HG02610 (cell line): Measurements from ENCODE around the gene BOLA3.
"Not testable (repeated sequence)": the region's sequence is repeated elsewhere in the genome, so short reads cannot be mapped to it uniquely, and the experiment has no call there.

Experiments
- ATAC-seq: cut with Tn5 transposase; IDR thresholded peaks from one replicate; pipeline ENCODE4 v1.9.1; 2021; ENCODE audit warnings: mild to moderate bottlenecking, moderate library complexity; ENCODE audit not compliant: unreplicated experiment

BOLA3 gene

DNA sequence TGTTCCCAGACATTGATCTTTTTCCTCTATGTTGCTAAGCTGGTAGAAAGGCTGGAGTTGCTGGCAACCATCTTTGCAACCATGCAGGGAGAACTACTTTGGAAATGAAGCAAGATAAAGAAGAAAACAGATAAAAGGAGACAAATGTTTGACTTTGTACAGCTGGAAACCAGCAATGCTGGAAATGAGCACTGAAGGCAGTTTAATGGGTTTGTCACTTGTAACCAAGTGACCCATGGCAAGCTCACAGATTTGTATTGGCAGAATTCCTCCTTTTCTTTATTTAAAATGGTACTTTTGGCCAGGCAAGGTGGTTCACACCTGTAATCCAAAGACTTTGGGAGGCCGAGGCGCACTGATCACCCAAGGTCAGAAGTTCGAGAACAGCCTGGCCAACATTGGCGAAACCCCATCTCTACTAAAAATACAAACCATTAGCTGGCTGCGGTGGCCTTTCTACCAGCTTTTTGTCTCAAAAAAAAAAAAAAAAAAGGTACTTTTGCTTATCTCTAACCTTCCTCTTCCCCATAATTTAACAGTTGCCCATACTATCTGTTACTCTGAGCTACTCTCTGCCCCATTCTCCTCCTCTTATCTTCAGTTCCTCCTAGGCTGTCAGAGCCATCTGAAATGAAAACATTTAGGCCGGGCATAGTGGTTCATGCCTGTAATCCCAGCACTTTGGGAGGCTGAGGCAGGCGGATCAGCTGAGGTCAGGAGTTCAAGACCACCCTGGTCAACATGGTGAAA lies 2.0 kb upstream of the BOLA3 start:
- ATAC-seq = no peak

DNA sequence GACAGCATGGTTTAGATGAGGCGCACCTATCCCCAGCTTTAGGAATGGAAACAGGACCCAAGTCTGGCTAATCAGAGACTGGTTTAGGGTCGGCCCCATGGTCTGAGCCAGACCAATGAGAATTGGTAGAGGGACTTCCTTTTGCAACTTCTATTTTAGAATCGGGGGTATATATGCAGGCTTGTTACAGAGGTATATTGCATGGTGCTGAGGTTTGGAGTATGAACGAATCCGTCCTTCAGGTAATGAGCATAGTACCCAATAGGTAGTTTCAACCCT lies 1.5 kb upstream of the BOLA3 start:
- no peak for ATAC-seq

DNA sequence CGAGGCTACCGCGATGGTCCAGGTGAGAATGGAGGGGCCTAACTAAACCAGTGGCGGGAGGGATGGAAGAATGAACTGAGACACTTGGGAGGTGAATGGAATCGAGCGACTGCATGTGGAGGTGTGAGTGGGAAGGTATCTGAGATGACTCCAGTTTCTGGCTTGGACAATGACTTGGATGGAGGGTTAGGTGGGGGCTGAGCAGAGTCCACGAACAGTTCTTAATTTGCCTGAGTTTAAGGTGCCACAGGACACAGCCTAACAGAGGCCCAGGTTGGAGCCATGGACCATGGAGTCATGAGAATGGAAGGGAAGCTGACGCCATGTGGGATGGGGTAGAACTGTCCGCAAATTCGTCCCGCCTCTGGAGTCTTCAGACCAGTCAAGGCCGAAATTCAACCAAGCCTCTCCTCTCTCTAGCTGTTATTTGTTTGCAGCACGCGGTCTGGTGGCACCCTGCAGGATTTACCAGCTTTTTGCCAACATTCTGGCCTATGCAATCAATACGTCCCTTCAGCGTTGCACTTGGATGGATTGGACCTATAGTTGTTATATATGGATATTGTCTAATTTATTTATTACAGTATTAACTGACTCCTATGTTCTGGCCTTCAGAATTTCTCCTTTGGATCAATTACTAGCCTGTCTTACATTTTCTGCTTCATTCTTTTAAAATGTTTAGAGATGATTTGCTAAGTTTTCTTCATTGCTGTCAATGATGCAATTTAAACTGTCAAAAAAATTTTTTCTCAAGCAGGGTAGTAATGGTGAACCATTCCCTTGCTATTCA lies 940 bp upstream of the BOLA3 start:
- ATAC-seq = no peak

DNA sequence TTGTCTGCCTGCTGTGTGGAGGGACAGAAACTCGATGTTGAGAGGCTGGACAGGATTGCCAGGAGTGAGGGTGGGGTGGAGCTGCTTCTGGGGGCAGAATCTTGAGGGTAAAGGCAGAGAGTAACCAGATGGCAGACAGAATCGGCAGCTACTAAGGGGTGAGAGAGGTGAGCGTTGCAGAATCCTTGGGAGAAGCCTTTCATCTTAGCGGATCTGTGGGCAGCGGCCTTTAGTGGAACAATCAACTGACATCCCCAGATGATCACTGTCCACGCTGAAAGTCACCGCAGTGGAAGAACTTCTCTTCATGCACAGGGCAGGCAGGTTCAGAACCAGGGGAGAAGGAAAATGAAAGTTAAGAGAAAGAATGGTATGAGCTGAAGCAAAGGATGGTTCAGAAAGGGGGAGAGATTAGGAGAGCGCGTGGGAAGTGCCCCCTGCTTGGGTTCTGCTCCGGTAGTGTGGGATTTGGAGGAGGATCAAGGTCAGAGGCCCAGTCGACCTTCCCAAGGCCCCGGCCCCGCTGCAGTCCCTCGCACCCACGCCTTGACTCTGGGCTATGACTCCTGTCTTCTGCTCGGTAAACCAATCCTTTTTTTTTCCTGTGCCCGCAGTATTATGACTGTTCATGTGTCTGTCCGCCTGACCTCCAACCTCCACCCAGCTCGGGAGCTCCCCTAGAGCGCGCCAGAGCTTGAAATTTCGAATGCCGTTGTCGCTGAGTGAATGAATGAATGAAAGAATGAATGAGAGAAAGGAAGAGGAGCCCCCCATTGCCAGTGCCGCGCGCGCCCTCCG lies 584 bp downstream of the BOLA3 start:
- ATAC-seq = no peak

DNA sequence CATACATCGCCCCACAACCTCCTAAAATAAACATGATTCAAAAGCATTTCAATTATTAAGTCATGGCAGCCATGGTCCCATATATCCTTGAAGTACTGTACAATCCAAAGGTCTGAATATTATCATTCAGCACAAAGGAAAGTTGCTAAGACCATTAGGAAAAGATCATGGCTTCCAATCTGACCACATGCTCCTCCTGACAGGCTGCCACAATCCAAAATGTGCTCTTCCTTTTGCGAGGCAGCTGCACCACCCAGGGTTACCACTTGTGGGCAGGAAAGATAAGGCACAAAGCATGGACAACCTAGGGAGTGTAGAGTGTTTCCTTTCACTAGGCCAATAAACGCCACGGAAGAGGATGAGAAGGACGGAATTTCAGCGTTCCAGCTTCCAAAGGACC lies 5.4 kb downstream of the BOLA3 start:
- ATAC-seq = no peak

DNA sequence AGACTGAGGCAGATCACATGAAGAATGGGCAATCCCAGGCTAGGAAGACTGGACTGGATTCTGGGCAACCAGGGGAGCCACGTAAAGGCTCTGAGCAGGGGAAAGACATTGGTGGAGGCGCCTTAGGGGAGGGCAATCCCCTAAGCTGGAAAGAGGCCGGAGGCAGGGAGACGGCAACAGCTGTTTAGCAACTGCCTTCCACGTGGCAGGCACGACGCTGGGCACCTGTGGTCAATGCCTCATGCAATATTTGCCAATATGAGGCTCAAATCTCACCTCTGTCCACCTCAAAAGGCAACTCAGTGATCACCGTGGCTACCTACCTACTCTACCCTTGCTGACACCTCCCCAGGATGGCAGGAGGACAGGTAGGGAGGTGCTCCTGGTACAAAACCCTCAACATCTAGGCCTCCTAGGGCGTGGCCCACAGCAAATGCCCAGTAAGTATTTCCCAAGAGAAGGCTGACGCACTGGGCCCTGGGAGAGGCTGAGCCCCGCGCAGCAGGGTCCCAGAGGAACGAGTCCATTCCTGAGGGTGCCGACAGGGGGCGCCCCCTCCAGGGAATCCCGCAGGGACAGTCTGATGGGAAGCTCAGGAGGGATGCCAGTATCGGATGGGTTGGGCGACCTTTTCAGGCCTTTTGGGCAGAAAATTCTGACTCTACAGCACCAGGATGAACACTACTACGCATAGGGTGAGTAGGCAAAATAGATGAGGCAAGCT lies 8.9 kb downstream of the BOLA3 start:
- ATAC-seq = no peak

DNA sequence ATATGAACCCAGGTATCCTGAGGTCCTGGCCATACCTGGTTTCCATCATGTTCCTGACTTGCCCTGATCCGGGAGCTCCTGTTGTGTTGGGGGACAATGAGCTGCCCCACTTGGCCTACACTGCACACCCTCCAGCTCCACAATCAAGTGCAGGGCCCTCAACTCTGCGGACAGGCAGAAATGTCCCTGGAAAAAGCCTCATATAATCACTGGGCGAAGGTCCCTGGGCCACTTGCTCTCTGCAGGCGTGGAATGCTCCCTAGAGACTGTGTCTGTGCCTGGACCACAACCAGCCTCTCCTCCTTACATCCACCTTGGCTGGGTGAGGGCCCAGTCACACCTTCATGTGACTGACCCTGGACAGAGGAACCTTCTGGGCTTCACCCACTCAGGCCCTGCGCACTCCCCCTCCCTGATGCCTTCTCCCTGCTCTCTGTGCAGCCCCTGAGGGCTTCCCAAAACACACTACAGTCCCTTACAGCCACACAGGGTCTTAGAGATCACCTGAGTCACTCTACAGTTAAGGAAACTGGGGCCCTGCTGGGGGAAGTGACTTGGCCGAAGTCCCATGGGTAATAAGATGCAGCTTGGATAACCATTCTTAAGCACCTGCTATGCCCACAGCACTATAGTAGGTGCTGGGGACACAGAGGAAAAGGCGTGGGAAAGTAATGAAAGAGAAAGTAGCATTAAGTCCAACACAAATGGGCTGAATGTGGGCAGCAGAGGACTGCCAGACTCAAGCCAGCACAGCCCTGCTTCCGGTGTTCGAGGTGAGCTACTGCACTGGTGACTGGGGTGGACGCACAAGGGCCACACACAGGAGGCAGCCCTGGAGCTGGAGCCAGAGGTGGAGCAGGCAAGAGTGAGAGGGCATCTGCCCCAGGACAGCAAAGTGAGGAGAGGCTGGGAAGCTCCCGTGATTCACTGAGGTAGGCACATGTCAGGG lies 9.8 kb downstream of the BOLA3 start:
- no peak for ATAC-seq

DNA sequence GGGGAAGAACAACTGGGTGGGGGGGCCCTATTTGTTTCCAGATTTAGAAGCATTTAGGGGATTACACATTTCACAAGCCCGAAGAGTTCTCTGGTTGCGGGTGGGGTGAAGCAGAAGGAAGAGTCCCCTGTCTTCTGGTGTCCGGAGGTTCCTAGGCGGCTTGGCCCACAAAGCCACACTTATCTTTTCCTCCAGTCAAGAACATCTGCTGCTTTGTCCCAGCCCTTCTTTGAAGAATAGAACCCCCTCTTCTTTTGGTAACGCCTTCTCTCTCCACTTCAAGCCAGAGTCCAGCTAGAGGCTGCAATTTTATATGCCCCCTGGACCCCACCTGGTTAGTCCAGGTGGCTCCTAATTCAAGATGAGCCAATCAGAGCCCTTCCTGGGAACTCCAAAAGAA lies 15.8 kb downstream of the BOLA3 start:
- no peak for ATAC-seq

DNA sequence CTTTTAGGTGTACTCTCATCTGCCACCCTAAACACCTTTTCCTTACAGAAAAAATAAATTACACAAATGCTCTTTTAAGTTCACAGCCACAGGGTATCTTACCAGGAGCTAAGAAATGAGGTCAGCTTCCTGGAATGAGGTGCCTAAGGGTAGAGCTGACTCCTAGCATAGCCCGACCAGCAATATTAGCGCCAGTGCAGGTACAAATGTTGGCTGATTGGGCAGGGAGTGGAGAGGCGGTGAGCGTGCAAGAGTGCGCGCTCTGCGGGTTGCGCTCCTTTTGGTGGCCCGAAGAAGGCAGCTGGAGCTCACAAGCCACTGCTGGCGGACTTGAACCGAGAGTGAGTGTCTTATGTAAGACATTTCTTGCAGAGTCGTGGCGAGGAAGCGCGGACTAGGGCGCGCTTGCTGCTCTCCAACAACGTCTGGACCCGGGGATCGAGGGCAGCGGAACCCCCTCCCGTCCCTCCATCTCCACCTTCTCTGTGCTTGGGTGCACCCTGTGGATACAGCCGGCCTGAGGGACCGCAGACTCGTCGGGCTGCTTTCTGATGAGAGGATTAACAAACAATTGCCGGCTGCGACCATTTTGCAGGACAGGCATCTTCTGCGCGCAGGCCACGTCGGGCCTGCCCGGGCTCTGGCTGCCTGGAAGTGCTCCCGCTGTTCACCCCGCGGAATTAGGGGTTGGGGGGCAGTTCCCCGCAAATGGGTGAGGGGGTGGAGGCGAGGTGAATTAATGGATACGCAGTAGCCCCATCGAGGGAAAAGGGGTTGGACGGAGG lies 17.3 kb downstream of the BOLA3 start:
- no peak for ATAC-seq

DNA sequence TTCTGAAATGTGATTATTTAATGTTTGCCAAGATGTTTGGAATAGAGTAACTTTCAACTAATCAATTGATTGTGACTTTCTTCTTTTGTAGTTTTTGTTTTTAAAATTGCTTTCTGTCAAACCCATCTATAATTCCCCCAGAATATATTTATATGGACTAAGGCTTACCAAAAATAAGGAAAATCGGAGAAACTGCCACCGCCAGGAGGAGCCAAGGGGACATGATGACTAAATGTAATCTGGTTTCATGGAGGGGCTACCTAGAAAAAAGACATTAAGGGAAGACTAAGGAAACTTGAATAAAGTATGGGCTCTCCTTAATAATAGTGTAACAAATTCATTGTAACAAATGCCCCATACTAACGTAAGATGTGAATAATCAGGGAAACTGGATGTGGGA lies 19.5 kb downstream of the BOLA3 start:
- no peak for ATAC-seq

DNA sequence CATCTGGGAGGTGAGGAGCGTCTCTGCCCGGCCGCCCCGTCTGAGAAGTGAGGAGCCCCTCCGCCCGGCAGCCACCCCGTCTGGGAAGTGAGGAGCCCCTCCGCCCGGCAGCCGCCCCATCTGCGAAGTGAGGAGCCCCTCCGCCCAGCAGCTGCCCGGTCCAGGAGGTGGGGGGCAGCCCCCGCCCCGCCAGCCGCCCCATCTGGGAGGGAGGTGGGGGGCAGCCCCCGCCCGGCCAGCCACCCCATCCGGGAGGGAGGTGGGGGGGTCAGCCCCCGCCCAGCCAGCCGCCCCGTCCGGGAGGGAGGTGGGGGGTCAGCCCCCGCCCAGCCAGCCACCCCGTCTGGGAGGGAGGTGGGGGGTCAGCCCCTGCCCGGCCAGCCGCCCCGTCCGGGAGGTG lies 23.8 kb downstream of the BOLA3 start:
- ATAC-seq = not testable (repeated sequence)

DNA sequence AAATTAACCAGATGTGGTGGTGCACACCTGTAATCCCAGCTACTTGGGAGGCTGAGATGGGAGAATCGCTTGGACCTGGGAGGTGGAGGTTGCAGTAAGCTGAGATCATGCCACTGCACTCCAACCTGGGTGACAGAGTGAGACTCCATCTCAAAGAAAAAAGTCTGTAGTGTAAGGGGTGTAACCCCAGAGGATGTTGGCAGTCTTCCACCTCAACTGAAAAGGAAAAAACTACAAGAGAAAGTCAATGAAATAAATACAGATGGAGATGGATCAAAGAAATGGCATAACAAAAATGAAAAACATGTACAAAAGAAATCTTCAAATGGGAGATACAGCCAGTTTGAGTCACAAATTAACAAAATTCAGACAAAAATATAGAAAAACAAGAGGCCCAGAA lies 25.9 kb downstream of the BOLA3 start:
- not testable (repeated sequence) for ATAC-seq

DNA sequence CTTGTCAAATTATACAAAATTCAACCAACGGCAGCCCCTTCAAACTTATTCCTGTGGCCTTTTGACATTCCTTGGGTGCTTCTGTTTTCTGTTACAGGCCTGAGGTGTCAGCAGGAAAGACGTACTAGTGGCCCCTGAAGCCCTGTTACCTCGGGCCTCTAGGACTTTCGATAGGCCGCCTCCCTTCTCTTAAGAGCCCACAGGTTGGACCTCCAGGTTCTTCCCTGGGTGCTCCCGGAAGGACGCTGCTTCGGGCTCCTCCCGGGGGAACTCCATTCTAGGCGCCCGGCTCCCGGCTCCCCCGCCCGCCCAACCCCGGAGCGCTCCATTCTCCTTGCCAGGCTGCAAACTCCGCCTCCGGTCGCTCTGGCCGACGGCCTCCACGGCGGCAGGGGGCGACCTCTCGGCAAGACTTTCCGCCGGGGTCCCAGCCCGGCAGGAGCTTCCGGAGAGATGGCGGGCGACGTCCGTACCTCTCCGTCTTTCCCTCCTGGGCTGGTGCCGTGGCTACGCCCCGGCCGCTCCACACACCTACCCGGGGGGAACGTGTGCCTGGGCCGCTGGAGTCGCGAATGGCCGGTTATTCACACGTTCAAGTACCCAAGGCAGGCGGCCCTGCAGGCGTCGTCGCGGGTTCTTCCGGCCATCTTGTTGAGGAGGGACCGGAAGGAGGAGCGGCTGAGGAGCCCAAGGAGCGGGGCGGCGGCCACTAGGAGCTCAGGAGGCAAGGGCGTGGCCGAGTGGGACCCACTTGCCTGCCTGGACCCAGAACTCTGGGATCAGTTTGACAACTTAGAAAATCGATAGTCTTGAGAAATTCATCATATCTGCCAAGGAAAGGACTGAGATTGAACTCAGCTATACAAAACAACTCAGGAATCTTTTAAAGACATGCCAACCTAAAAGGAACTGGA lies 27.5 kb downstream of the BOLA3 start:
- ATAC-seq = peak; percentile 97

DNA sequence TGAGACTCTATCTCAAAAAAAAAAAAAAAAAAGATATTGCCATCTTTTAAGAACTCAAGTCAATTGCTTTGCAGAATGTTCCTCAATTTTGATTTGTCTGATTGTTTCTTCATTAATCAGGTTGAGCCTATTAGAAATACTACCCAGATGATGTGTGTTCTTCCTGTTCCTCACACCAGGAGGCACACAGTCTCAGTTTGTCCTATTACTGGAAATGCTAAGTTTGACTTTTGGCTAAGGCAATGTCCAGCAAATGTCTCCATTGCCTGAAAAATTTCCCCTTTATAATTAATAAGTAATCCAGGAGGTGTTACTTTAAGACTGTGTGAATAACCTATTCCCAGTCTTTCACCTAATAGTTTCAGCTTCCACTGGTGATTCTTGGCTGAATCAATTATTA lies 28.4 kb downstream of the BOLA3 start:
- no peak for ATAC-seq

DNA sequence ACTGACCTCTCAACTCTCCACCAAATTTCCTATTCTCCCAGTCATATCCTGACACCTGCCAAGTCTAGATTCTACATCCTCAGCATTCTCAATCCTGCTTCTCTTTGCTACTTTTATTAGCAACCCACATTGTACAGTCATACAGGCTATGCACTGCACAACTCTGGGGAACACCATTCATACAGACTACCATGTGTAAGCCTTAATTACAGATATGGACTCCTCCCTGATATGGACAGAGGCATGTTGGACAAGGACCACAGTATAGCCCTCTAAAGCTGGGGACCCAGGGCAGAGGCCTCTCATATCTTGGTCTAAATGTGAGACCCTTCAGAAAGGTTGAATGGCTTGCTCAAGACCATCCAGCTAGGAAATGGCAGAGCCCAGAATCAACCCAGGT lies 36.3 kb downstream of the BOLA3 start:
- no peak for ATAC-seq

DNA sequence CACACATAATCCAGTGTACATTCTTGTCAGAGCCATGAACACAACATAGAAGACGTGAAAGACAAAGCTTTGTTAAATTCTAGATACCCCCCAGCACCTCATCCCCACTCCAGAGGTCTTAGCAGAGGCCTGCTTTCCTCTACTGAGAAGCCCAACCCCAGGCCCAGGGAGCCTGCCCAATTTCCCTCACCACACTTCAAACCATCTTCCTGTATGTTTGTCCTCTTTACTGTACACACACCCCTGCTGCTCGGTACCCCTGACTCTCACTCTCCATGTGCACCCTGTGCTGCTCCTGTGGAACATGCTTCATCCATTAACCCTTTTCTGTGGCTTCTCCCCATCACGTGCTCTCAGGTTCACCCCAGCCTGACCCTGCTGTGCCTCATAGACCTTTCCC lies 37.2 kb downstream of the BOLA3 start:
- ATAC-seq = no peak

DNA sequence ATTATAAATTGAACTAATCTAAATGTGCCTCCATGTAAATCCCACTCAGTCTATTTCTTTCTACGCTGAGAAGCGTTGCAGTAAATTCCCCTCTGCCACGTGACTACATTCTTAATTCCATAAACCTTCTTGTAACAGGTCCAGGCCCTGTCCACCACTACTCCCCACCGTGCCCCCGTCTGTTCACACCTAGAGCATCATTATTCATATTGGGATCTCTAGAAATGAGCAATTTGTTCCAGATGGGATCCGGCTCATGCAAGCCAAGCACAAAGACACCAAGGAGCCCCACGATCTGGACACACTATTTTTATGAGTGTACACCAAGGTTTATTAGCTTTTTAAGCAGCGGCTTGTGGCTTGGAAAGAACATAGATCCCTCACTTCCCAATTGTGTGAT lies 38.2 kb downstream of the BOLA3 start:
- ATAC-seq = no peak

DNA sequence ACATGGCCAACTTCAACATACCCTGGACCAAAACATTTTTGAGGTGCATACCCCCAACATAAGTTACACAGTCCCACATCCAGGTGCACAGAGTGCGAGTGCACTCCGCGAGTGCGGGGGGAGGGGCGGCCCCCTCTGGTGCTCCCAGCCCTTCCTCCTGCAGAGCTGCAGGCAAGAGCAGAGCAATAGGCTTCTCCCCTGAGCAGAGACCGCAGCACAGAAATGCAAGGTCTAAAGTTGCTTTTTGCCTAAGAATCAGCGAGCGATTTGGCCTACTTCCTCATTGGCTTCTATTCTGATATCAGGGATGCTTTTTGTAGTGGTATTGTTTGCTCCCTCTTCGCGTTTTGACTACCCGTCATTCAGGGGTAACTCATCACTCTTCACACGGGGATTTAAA lies 40.6 kb downstream of the BOLA3 start:
- no peak for ATAC-seq
